ENCODE results near the gene AOPEP.

DNA sequence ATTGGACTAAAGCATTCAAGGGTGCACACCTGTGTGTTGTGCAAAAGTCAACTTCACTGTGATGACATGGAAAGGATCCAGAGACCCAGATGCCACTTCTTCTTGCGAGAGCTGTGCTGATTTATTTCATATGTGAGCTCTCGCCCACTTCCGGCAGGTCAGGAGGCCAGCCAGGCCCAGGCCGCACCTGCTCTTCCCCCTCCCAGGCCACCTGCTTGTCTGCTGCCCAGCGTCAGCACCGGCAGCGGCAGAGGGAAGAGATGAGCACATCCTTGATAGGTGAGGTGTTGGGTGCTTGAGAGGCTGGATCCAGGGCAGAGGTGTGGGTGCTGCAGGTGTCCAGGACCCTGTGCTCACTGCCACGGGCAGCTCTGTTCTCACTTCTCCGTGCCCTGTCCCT is 348.1 kb downstream of the AOPEP start:
- TF ChIP-seq CTCF (IDR thresholded peaks at IDR 0.05) (no peak), POLR2AphosphoS5 (IDR thresholded peaks at IDR 0.05) (peak in 2 of 4 donors; percentile 24 to 37), EP300 (IDR thresholded peaks at IDR 0.05) (no peak)

Measured in sigmoid colon (tissue), 4 donors.